Measurements from ENCODE around the gene GRIN1. TPM values are rescaled to one million over a fixed set of nuclear protein-coding genes. Genes with fewer than 3 reads are reported as not detected.

Gene GRIN1
- total RNA-seq, 1 donor from 2014 or later = 0.53 TPM

DNA sequence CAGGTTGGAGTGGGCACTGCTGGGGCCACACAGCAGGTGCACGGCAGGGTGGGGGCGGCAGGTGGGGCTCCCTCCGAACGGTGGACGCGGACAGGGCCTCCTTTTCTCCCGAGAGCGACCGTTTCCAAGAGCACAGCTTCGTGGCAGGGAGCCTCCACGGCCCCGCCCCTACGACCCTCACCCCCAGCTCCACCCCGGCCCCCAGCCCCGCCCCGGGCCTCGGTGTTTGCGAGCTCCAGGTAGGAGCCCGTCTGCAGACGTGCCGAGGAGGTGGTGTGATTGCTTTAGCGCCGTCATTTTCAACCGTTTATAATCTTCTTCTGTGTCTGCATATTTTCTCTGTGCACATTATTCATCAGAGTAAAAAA lies 8.8 kb downstream of the GRIN1 start:
- TF ChIP-seq, protein P1, sequence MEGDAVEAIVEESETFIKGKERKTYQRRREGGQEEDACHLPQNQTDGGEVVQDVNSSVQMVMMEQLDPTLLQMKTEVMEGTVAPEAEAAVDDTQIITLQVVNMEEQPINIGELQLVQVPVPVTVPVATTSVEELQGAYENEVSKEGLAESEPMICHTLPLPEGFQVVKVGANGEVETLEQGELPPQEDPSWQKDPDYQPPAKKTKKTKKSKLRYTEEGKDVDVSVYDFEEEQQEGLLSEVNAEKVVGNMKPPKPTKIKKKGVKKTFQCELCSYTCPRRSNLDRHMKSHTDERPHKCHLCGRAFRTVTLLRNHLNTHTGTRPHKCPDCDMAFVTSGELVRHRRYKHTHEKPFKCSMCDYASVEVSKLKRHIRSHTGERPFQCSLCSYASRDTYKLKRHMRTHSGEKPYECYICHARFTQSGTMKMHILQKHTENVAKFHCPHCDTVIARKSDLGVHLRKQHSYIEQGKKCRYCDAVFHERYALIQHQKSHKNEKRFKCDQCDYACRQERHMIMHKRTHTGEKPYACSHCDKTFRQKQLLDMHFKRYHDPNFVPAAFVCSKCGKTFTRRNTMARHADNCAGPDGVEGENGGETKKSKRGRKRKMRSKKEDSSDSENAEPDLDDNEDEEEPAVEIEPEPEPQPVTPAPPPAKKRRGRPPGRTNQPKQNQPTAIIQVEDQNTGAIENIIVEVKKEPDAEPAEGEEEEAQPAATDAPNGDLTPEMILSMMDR (IDR thresholded peaks at IDR 0.05; ENCODE audit: insufficient read depth, low read length, severe bottlenecking) = no peak
- FAIRE-seq (no peak), DNase-seq (ENCODE audit: low read depth) (no peak)
- Histone ChIP-seq H3K4me3 (ENCODE audit: low read depth, low read length) (no peak overlapping the region), H3K36me3 (ENCODE audit: control insufficient read depth, insufficient read depth, low read length) (no peaks in the 10 kb centered on the region), H3K27me3 (ENCODE audit: control insufficient read depth, insufficient read depth, low read length) (peaks cover 2% of the 10 kb centered on the region)

- TF ChIP-seq, protein P1 (IDR thresholded peaks at IDR 0.05; ENCODE audit: insufficient read depth, low read length, severe bottlenecking) = no peak
- Histone ChIP-seq H3K36me3 (ENCODE audit: control insufficient read depth, insufficient read depth, low read length) (no peaks in the 10 kb centered on the region), H3K27me3 (ENCODE audit: control insufficient read depth, insufficient read depth, low read length) (peaks cover 2% of the 10 kb centered on the region), H3K4me3 (ENCODE audit: low read depth, low read length) (no peak overlapping the region)
- FAIRE-seq (no peak), DNase-seq (ENCODE audit: low read depth) (no peak)
Observed at GRCh38 chr9:137148242-137148641, 9.3 kb downstream of the GRIN1 start.

- DNase-seq (ENCODE audit: low read depth) (no peak), FAIRE-seq (no peak)
- TF ChIP-seq, protein P1 (IDR thresholded peaks at IDR 0.05; ENCODE audit: insufficient read depth, low read length, severe bottlenecking) = no peak
- Histone ChIP-seq H3K36me3 (ENCODE audit: control insufficient read depth, insufficient read depth, low read length) (no peaks in the 10 kb centered on the region), H3K27me3 (ENCODE audit: control insufficient read depth, insufficient read depth, low read length) (peaks cover 2% of the 10 kb centered on the region), H3K4me3 (ENCODE audit: low read depth, low read length) (no peak overlapping the region)
Observed at GRCh38 chr9:137148661-137149060, 9.7 kb downstream of the GRIN1 start.

DNA sequence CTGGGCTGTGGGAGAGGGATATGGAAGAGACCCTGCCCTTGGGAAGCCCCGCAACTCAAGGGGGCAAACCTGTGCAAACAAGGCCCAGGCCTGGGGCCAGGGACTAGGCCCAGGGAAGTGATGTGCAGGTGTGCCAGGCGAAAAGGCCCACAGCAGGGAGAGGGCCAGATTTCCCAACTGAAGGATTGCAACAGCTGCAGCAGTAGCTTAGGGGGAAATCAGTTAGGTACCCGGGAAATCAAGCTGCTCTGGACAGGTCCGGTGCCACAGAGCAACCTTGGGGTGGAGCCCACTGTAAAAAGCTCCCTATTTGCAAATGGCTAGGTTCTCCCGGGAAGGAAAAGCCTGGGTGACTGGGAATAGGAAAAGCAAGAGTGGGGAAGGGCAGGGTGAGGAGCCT lies 10.4 kb downstream of the GRIN1 start:
- DNase-seq (ENCODE audit: low read depth) (no peak), FAIRE-seq (no peak)
- no peaks in the 10 kb centered on the region for H3K27me3 ChIP-seq (ENCODE audit: control insufficient read depth, insufficient read depth, low read length)
- no peaks in the 10 kb centered on the region for H3K36me3 ChIP-seq (ENCODE audit: control insufficient read depth, insufficient read depth, low read length)
- no peak overlapping the region for H3K4me3 ChIP-seq (ENCODE audit: low read depth, low read length)
- TF ChIP-seq, protein P1 (IDR thresholded peaks at IDR 0.05; ENCODE audit: insufficient read depth, low read length, severe bottlenecking) = no peak

DNA sequence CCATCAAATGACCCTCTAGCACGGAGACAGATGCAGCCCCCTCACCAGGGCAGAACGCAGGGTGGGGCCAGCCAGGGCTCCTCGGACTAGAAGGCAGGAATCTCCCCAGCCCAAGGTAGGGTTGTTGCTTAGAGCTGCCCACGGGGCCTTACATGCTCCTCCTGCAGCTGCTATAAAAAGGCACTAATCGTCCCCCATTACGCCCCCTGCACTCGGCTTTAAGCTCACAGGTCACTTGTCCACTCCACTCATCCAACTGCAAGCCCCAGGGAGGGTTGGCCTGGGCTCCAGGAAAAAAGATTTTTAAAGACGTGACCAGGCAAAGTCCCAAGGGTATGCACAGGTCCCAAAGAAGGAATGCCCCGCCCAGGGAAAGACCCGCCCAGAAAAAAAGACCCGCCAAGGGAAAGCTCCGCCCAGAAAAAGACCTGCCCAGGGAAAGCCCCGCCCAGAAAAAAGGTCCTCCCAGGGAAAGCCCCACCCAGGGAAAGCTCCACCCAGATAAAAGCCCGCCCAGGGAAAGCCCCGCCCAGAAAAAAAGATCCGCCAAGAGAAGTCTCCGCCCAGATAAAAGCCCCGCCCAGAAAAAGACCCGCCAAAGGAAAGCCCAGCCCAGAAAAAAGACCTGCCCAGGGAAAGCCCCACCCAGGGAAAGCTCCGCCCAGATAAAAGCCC lies 11.1 kb downstream of the GRIN1 start:
- TF ChIP-seq, protein P1 (IDR thresholded peaks at IDR 0.05; ENCODE audit: insufficient read depth, low read length, severe bottlenecking) = no peak
- Histone ChIP-seq H3K4me3 (ENCODE audit: low read depth, low read length) (no peak overlapping the region), H3K27me3 (ENCODE audit: control insufficient read depth, insufficient read depth, low read length) (no peaks in the 10 kb centered on the region), H3K36me3 (ENCODE audit: control insufficient read depth, insufficient read depth, low read length) (no peaks in the 10 kb centered on the region)
- FAIRE-seq = no peak
- no peak for DNase-seq (ENCODE audit: low read depth)
